A204.1 (cell line): ENCODE measurements around the gene ABTB2.

Experiments used
- FAIRE-seq: peaks from 2 replicates; lab custom pipeline; 2012; peaks lifted over from hg19 to GRCh38; lab: Jason Lieb, UNC

ABTB2 gene

GRCh38 chr11:34209809-34210208, 148.0 kb downstream of the ABTB2 start:
- FAIRE-seq: no peak

- no peak for FAIRE-seq
Measured at GRCh38 chr11:34208266-34209135, 149.3 kb downstream of the ABTB2 start.

GRCh38 chr11:34207487-34208180, 150.2 kb downstream of the ABTB2 start:
- no peak for FAIRE-seq

GRCh38 chr11:34206407-34207300, 151.2 kb downstream of the ABTB2 start:
- no peak for FAIRE-seq

GRCh38 chr11:34205326-34206035, 152.3 kb downstream of the ABTB2 start:
- no peak for FAIRE-seq

GRCh38 chr11:34204396-34205279, 153.2 kb downstream of the ABTB2 start:
- no peak for FAIRE-seq

GRCh38 chr11:34203377-34203871, 154.4 kb downstream of the ABTB2 start:
- FAIRE-seq: no peak

- no peak for FAIRE-seq
Measured at GRCh38 chr11:34201129-34201528, 156.7 kb downstream of the ABTB2 start.

- no peak for FAIRE-seq
Measured at GRCh38 chr11:34199525-34199924, 158.3 kb downstream of the ABTB2 start.

GRCh38 chr11:34198523-34198922, 159.3 kb downstream of the ABTB2 start:
- no peak for FAIRE-seq

GRCh38 chr11:34197256-34197655, 160.6 kb downstream of the ABTB2 start:
- FAIRE-seq: no peak

- FAIRE-seq: no peak
Measured at GRCh38 chr11:34194576-34195335, 163.1 kb downstream of the ABTB2 start.

- FAIRE-seq: no peak
Measured at GRCh38 chr11:34192481-34193401, 165.1 kb downstream of the ABTB2 start.

- no peak for FAIRE-seq
Measured at GRCh38 chr11:34191578-34191977, 166.2 kb downstream of the ABTB2 start.

GRCh38 chr11:34190192-34191139, 167.3 kb downstream of the ABTB2 start:
- no peak for FAIRE-seq

GRCh38 chr11:34189191-34189590, 168.6 kb downstream of the ABTB2 start:
- no peak for FAIRE-seq

GRCh38 chr11:34188181-34188580, 169.6 kb downstream of the ABTB2 start:
- FAIRE-seq: no peak
